ENCODE data around the gene ADAP1.

The ADAP1 gene

GRCh38 chr7:983616-984071 is 29.2 kb upstream of the ADAP1 start:
- no peak for TF ChIP-seq CTCF (IDR thresholded peaks at IDR 0.05)

GRCh38 chr7:983004-983615 is 28.6 kb upstream of the ADAP1 start, which contains the start of gene CYP2W1:
Gene CYP2W1, plus strand, starts transcription at chr7:983181. Its CDS starts 31 bp downstream, at chr7:983212.
- TF ChIP-seq CTCF (IDR thresholded peaks at IDR 0.05): no peak

DNA sequence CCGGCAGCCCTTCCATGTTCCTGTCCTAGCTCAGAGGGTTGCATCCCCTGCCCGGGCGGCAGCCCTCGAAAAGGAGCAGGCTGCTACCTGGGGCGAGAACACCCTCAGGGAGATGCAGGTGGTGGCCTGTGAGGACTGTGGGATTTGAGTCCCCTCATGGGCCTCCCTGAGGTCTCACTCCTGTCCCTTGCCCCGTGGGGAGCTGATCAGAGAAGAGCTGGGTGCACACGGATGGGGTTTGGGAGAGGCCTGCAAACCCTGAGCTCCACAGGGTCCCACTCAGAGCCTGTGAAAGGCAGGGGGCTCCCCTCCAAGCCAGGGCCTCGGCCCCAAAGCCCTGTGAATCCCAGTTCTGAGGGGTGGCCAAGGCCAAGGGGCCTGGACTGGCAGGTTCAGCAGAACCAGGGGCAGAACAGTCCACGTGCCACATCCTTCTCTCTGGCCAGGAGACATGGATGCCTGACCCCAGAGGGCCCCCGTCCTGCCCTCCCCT is 28.1 kb upstream of the ADAP1 start:
- TF ChIP-seq CTCF (IDR thresholded peaks at IDR 0.05): no peak

- TF ChIP-seq CTCF (IDR thresholded peaks at IDR 0.05): no peak
Observed at GRCh38 chr7:981793-982510, 27.5 kb upstream of the ADAP1 start.

DNA sequence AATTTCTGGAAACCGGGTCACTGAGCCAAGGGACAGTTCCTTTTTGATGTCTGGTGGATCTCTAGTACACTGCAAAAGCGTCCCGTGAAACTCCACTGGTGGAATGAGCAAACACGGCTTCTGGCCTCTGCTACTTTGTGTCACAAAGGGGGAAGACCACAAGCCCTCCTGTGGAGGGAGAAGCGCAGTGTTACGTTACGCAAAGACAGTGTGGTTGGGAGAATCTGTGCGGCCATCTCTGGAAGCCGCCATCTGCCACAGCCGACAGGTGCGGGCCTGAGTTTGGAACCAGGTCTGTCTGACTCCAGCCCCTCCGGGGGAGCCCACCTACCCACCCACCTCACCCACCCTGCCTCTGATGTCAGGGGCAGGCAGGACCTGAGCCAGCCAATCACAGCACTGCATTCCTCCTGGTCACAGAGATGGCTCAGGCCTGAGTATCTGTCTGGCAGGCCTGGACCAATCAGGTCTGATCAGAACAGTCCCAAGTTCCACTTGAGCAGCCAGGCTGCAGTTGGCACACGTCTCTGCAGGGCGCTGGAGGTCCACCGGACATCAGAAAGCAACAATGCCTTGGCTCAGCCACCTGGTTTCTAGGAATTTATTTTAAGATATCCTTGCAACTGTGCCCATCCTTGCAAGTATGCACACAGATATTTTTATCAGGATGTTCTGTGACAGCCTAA is 25.5 kb upstream of the ADAP1 start:
- TF ChIP-seq CTCF (IDR thresholded peaks at IDR 0.05): no peak

- no peak for TF ChIP-seq CTCF (IDR thresholded peaks at IDR 0.05)
Observed at GRCh38 chr7:979151-979550, 24.7 kb upstream of the ADAP1 start.

DNA sequence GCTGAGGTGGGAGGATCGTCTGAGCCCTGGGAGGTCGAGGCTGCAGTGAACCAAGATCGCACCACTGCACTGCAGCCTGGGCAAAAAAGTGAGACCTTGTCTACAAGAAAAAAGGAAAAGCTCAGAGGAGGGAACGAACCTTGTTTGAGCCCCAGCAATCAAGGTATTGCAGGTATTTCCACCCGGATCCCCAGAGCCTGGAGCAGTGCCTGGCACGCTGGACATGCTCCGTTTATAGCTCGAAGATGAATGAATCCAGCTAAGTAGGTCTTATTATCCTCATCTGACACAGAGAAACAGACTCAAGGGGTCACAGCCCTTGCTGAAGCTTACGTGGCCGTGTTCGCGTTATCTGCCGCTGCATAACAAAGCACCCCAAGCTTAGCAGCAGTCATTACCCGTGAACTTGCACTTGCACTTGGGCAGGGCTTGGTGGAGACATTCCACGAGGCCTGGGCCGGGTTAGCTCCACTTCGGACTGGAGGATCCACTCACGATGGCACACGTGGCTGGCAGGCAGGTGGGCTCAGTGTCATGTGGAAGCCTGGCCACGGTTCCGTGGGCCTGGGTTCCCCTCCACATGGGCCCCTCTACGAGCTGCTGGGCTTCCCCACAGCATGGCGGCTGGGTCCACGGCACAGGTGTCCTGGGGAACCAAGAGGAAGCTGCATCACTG is 24.1 kb upstream of the ADAP1 start:
- no peak for TF ChIP-seq CTCF (IDR thresholded peaks at IDR 0.05)

All from LNCAP (cell line).